GM12891 (cell line): ENCODE data around the gene NAALADL2.

Experiments
- POLR2A ChIP-seq: IDR thresholded peaks from 2 replicates; pipeline ENCODE4 v1.6.1; 2011; ENCODE audit warnings: low read depth, low read length, control low read depth
- POLR2AphosphoS5 ChIP-seq: IDR thresholded peaks from 2 replicates; pipeline ENCODE4 v1.6.1; 2011; ENCODE audit warnings: low read depth, low read length, control low read depth
- TAF1 ChIP-seq: IDR thresholded peaks from 2 replicates; pipeline ENCODE4 v1.6.1; 2011; ENCODE audit warnings: low read depth, low read length, control low read depth

DNA sequence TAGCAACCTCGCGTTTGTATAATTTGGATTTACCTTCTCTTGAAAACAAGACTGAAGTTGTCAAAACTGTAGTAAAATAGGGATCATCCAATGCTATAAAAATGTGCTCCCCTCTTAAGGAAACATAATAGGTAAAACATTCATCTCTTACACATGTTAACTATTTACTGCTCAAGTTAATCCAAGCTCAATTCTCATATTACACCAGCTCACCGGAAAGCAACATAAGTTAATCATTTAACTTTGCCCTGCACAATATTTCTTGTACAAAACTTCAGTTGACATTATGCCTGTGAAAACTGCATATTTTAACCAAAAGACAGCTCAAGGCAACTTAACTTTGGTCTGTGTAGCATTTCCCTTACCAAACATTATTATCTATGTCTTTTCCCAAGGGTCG is 634.2 kb downstream of the NAALADL2 start:
- no peak for TF ChIP-seq POLR2A
- TF ChIP-seq POLR2AphosphoS5, result no peak
- TF ChIP-seq TAF1, result no peak
